IMR-90 (cell line): ENCODE data around the gene IL1RAP. TPM values are rescaled to one million over a fixed set of nuclear protein-coding genes. Genes with fewer than 3 reads are reported as not detected.

Source experiments
- ATAC-seq: fragments of 200-7000 bp; cut with Tn5 transposase; 2 replicates; pipeline ENCODE4 v1.9.1; 2020; ENCODE audit warnings: low read depth, mild to moderate bottlenecking, moderate library complexity
- BruUV-seq: library from RNA; stranded (reverse); fragments of 400-500 nt; replicated peaks from 2 replicates; lab custom pipeline; 2021; lab: Mats Ljungman, UMichigan
- CTCF ChIA-PET: fragments of 300-600 bp; formaldehyde crosslinking; extraction: SDS; loops from one replicate; lab custom pipeline; 2021; ENCODE audit warnings: antibody characterized with exemption; lab: Yijun Ruan, JAX
- POLR2A ChIA-PET: fragments of 300-600 bp; sonication (Branson Sonifier 250); formaldehyde crosslinking; loops from one replicate; lab custom pipeline; 2022; ENCODE audit warnings: antibody characterized with exemption; ENCODE audit not compliant: unreplicated experiment; lab: Charles Lee
- DNase-seq: peaks from one replicate; pipeline ENCODE4 v3.0.0; 2013
- H2AFZ ChIP-seq: replicated peaks from 2 replicates; pipeline ENCODE3; 2013; ENCODE audit warnings: low read length, mild to moderate bottlenecking; ENCODE audit not compliant: poor library complexity
- H2AK5ac ChIP-seq: 2 replicates; pipeline ENCODE4 v1.6.1; 2013; ENCODE audit warnings: low read depth, low read length, inconsistent platforms
- H2AK9ac ChIP-seq: replicated peaks from 2 replicates; pipeline ENCODE3; 2013; ENCODE audit warnings: mild to moderate bottlenecking, low read depth, low read length, moderate library complexity; ENCODE audit not compliant: poor library complexity
- H2BK120ac ChIP-seq: 2 replicates; pipeline ENCODE4 v1.6.1; 2013; ENCODE audit warnings: low read depth, low read length, inconsistent platforms
- H2BK15ac ChIP-seq: 3 replicates; pipeline ENCODE4 v1.6.1; 2013; ENCODE audit warnings: low read depth, low read length, inconsistent platforms
- H2BK20ac ChIP-seq: 2 replicates; pipeline ENCODE4 v1.6.1; 2013; ENCODE audit warnings: low read depth, mild to moderate bottlenecking, inconsistent platforms, low read length, moderate library complexity
- H2BK5ac ChIP-seq: 2 replicates; pipeline ENCODE4 v1.6.1; 2013; ENCODE audit warnings: mild to moderate bottlenecking, low read depth, low read length, inconsistent platforms; ENCODE audit not compliant: poor library complexity, severe bottlenecking
- H3K14ac ChIP-seq: replicated peaks from 2 replicates; pipeline ENCODE4 v1.6.1; 2013; ENCODE audit warnings: low read depth, low read length, inconsistent platforms
- H3K18ac ChIP-seq: 2 replicates; pipeline ENCODE4 v1.6.1; 2013; ENCODE audit warnings: low read depth, low read length, control low read depth
- H3K23ac ChIP-seq: 2 replicates; pipeline ENCODE4 v1.6.1; 2013; ENCODE audit warnings: low read depth, low read length, inconsistent platforms
- H3K27ac ChIP-seq: 2 replicates; pipeline ENCODE4 v1.5.1; 2013; ENCODE audit warnings: mild to moderate bottlenecking, control low read depth, low read length; ENCODE audit not compliant: insufficient read depth
- H3K27me3 ChIP-seq: 2 replicates; pipeline ENCODE4 v1.6.1; 2013; ENCODE audit warnings: low read length; ENCODE audit not compliant: control insufficient read depth, insufficient read depth
- H3K36me3 ChIP-seq: 2 replicates; pipeline ENCODE4 v1.6.1; 2013; ENCODE audit warnings: low read length, mixed read lengths; ENCODE audit not compliant: control insufficient read depth, insufficient read depth
- H3K4ac ChIP-seq: 2 replicates; pipeline ENCODE4 v1.6.1; 2013; ENCODE audit warnings: low read depth, low read length, inconsistent platforms
- H3K4me1 ChIP-seq: 2 replicates; pipeline ENCODE4 v1.6.1; 2013; ENCODE audit warnings: low read length, mixed read lengths; ENCODE audit not compliant: control insufficient read depth, insufficient read depth
- H3K4me2 ChIP-seq: 2 replicates; pipeline ENCODE4 v1.6.1; 2013; ENCODE audit warnings: low read depth, mild to moderate bottlenecking, control low read depth, low read length, moderate library complexity
- H3K4me3 ChIP-seq: 2 replicates; pipeline ENCODE4 v1.5.1; 2013; ENCODE audit warnings: low read depth, mild to moderate bottlenecking, control low read depth, low read length, moderate library complexity; ENCODE audit not compliant: insufficient read depth
- H3K56ac ChIP-seq: 2 replicates; pipeline ENCODE4 v1.6.1; 2013; ENCODE audit warnings: low read length, inconsistent platforms; ENCODE audit not compliant: insufficient read depth; ENCODE audit errors: extremely low read depth
- H3K79me1 ChIP-seq, 2 experiments: 2 replicates each; pipeline ENCODE4 v1.6.1; 2013; ENCODE audit warnings: low read length in 2 of 2, inconsistent platforms in 1 of 2, low read depth in 1 of 2
- H3K9ac ChIP-seq: 2 replicates; pipeline ENCODE4 v1.6.1; 2013; ENCODE audit warnings: low read depth, low read length, control low read depth
- H3K9me1 ChIP-seq: 2 replicates; pipeline ENCODE4 v1.6.1; 2013; ENCODE audit warnings: low read length, inconsistent platforms; ENCODE audit not compliant: insufficient read depth
- H3K9me3 ChIP-seq: 2 replicates; pipeline ENCODE4 v1.6.1; 2013; ENCODE audit warnings: low read length; ENCODE audit not compliant: control insufficient read depth, insufficient read depth
- H4K20me1 ChIP-seq: 2 replicates; pipeline ENCODE4 v1.6.1; 2013; ENCODE audit warnings: low read length, inconsistent platforms; ENCODE audit not compliant: insufficient read depth
- H4K5ac ChIP-seq: 2 replicates; pipeline ENCODE4 v1.6.1; 2013; ENCODE audit warnings: mild to moderate bottlenecking, low read depth, low read length, control low read depth
- H4K8ac ChIP-seq, 2 experiments: 2 replicates each; pipeline ENCODE4 v1.6.1; 2013; ENCODE audit warnings: low read depth in 2 of 2, low read length in 2 of 2, control low read depth in 1 of 2, inconsistent platforms in 1 of 2
- H4K91ac ChIP-seq: 2 replicates; pipeline ENCODE4 v1.6.1; 2013; ENCODE audit warnings: low read depth, low read length, inconsistent platforms; ENCODE audit not compliant: insufficient read depth
- BHLHE40 ChIP-seq: fragments of 150-350 bp; IDR thresholded peaks from 2 replicates; pipeline ENCODE4 v1.6.1; 2016; ENCODE audit warnings: mild to moderate bottlenecking, low read depth, low read length
- MAZ ChIP-seq: IDR thresholded peaks from 2 replicates; pipeline ENCODE4 v1.6.1; 2012; ENCODE audit warnings: low read depth, mild to moderate bottlenecking, low read length, improper control_type of control experiment, moderate library complexity, borderline replicate concordance
- NFE2L2 ChIP-seq: fragments of 150-350 bp; IDR thresholded peaks from 2 replicates; pipeline ENCODE4 v1.6.1; 2016; ENCODE audit warnings: low read depth, mild to moderate bottlenecking, low read length
- RAD21 ChIP-seq: IDR thresholded peaks from 2 replicates; pipeline ENCODE4 v1.6.1; 2012; ENCODE audit warnings: low read length, improper control_type of control experiment
- RCOR1 ChIP-seq: IDR thresholded peaks from 2 replicates; pipeline ENCODE4 v1.6.1; 2012; ENCODE audit warnings: mild to moderate bottlenecking, low read length, improper control_type of control experiment; ENCODE audit not compliant: insufficient replicate concordance
- RFX5 ChIP-seq: IDR thresholded peaks from 2 replicates; pipeline ENCODE4 v1.8.0; 2012; ENCODE audit warnings: low read depth, mild to moderate bottlenecking, low read length, moderate library complexity
- SMC3 ChIP-seq: fragments of 150-350 bp; IDR thresholded peaks from 2 replicates; pipeline ENCODE4 v1.6.1; 2016; ENCODE audit warnings: low read depth, mild to moderate bottlenecking, antibody characterized with exemption, low read length, moderate library complexity
- WGBS, 2 experiments: methylation state at CpG; one replicate each; pipeline versions ENCODE4 v1.1.5 to v1.1.7; 2013; ENCODE audit warnings: missing lambda C conversion rate in 2 of 2; ENCODE audit not compliant: insufficient read length in 1 of 2; ENCODE audit errors: extremely low coverage in 2 of 2; 5-methylcytosine and 5-hydroxymethylcytosine counted together
- dilution Hi-C: fragments of 300-500 bp; cut with HindIII; formaldehyde crosslinking; loops from one replicate; pipeline ENCODE4 v1.14.3; 2018; ENCODE audit warnings: low sequenced_read_pairs; ENCODE audit not compliant: unreplicated experiment
- in situ Hi-C: fragments of 300-500 bp; cut with MboI; formaldehyde crosslinking; loops from 3 replicates; pipeline ENCODE4 v1.14.3; 2019; ENCODE audit warnings: low sequenced_read_pairs, inconsistent platforms, mixed read lengths
- intact Hi-C: fragments of 100-400 bp; cut with micrococcal nuclease; formaldehyde crosslinking; loops from 2 replicates; pipeline ENCODE4 v1.10.0; 2022
- polyA plus RNA-seq, 3 experiments: library from polyadenylated mRNA; depleted of rRNA; stranded (reverse); fragments of >200 nt; gene quantifications; 2 replicates each; pipeline ENCODE4 v1.2.3, GENCODE V29; 2012; ENCODE audit warnings: low replicate concordance in 1 of 3
- total RNA-seq: library from RNA; depleted of rRNA; stranded (reverse); fragments of >200 nt; gene quantifications from 2 replicates; pipeline ENCODE4 v1.2.3, GENCODE V29; 2012
- TF ChIP-seq, protein P1 (sequence below): fragments of 150-350 bp; IDR thresholded peaks from 2 replicates; pipeline ENCODE4 v1.6.1; 2016; ENCODE audit warnings: low read depth, mild to moderate bottlenecking, low read length, moderate library complexity, borderline replicate concordance

Gene IL1RAP
- total and polyA plus RNA-seq, 2 of the 4 experiments (the other 2 are of a cell fraction), result 8.3 to 11.3 TPM

DNA sequence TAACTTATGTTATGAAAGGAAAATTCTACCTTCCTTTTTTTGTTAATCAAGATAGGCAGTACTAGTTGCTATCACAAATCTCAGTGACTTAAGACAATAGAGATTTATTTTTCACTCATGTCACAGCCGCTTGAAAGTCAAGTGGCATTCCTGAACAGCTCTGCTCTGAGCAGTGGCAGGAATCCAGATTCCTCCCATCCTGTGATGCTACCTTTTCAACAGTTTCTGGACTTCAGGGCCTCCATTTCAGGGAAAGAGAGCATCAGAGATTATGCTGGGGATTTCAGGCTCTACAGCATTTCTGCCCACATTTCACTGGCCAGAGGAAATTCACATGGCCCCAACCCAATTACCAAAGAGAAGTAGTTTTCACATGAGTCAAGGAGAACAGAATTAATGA lies 83.4 kb downstream of the IL1RAP start:
- Histone ChIP-seq H3K9me3 (no peaks in the 10 kb centered on the region), H2BK15ac (no peak overlapping the region), H3K9ac (no peak overlapping the region), H3K9me1 (no peaks in the 10 kb centered on the region), H2AFZ (no peak overlapping the region), H4K20me1 (no peaks in the 10 kb centered on the region), H3K56ac (no peak overlapping the region), H2BK20ac (no peak overlapping the region), H3K18ac (no peak overlapping the region), H2AK9ac (no peak overlapping the region), H3K79me1 (no peaks in the 10 kb centered on the region; a peak in 1 of 4 replicates), H3K23ac (no peak overlapping the region), H3K4ac (no peak overlapping the region), H3K27me3 (no peaks in the 10 kb centered on the region), H2BK5ac (no peak overlapping the region), H2AK5ac (no peak overlapping the region), H4K5ac (no peak overlapping the region), H3K4me1 (peaks cover 6% of the 10 kb centered on the region), H3K14ac (no peak overlapping the region), H3K4me3 (no peak overlapping the region), H4K91ac (no peak overlapping the region), H4K8ac (no peak overlapping the region), H3K27ac (no peak overlapping the region), H3K36me3 (no peaks in the 10 kb centered on the region), H2BK120ac (no peak overlapping the region), H3K4me2 (no peak overlapping the region)
- TF ChIP-seq RAD21 (no peak), RFX5 (no peak), BHLHE40 (no peak), RCOR1 (no peak), NFE2L2 (no peak), MAZ (no peak), SMC3 (no peak)
- TF ChIP-seq, protein P1, sequence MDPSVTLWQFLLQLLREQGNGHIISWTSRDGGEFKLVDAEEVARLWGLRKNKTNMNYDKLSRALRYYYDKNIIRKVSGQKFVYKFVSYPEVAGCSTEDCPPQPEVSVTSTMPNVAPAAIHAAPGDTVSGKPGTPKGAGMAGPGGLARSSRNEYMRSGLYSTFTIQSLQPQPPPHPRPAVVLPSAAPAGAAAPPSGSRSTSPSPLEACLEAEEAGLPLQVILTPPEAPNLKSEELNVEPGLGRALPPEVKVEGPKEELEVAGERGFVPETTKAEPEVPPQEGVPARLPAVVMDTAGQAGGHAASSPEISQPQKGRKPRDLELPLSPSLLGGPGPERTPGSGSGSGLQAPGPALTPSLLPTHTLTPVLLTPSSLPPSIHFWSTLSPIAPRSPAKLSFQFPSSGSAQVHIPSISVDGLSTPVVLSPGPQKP, result no peak
- no peak for ATAC-seq
- in situ Hi-C loops (no loop called here), dilution Hi-C loops (no loop called here), intact Hi-C loops (no loop called here)
- 100% methylated on average over 1 of the region's 1 CpG; no CpG with 5 or more reads in 1 of the 2 experiments for WGBS, 2 experiments
- CTCF ChIA-PET, result interaction anchor here (1.1 kb wide), 1 partner anchor 9 kb away, joined by 3 read pairs; no protein-coding TSS in a partner anchor
- BruUV-seq, result no TSS peak
- POLR2A ChIA-PET, result no interaction called here
- DNase-seq, result no peak
